ENCODE measurements around the gene PRKG1. TPM values are rescaled to one million over a fixed set of nuclear protein-coding genes. Genes with fewer than 3 reads are reported as not detected.

The PRKG1 gene
- total and polyA plus RNA-seq, 2 of the 8 experiments (the other 6 are each of a cell fraction or from before 2014, with no cell fraction given): 4.2 to 15.2 TPM

- TF ChIP-seq CHD7 (IDR thresholded peaks at IDR 0.05; ENCODE audit: insufficient replicate concordance, low read length): no peak
- TF ChIP-seq SIRT6 (IDR thresholded peaks at IDR 0.05; ENCODE audit: low read length): no peak
- TF ChIP-seq SRF (IDR thresholded peaks at IDR 0.05; ENCODE audit: low read depth, low read length): no peak
- TF ChIP-seq RNF2 (IDR thresholded peaks at IDR 0.05; ENCODE audit: borderline replicate concordance, low read depth, low read length, missing control alignments, poor library complexity, severe bottlenecking): no peak
- TF ChIP-seq TEAD4 (IDR thresholded peaks at IDR 0.05; ENCODE audit: low read depth, low read length): no peak
- no peak for TF ChIP-seq GABPA (IDR thresholded peaks at IDR 0.05; ENCODE audit: borderline replicate concordance, insufficient read depth, low read length)
- TF ChIP-seq KDM5A (IDR thresholded peaks at IDR 0.05; ENCODE audit: low read length): no peak
- TF ChIP-seq FOSL1 (IDR thresholded peaks at IDR 0.05; ENCODE audit: insufficient read depth, low read depth, low read length): no peak
Measured at GRCh38 chr10:51214207-51215196, 140.2 kb downstream of the PRKG1 start (continued).

All from H1 (cell line).